WTC11 (cell line): Measurements from ENCODE around the gene ZBTB32.

Experiments used
- AFF4 ChIP-seq: sonication (generic); formaldehyde crosslinking; IDR thresholded peaks from 2 replicates; pipeline ENCODE4 v1.8.1; 2023; ENCODE audit warnings: mild to moderate bottlenecking, missing genetic modification reagents, borderline replicate concordance
- CTCF ChIP-seq: fragments of 200-600 bp; IDR thresholded peaks from 2 replicates; pipeline ENCODE4 v1.8.0; 2022; ENCODE audit warnings: antibody characterized with exemption
- ELF4 ChIP-seq: sonication (generic); formaldehyde crosslinking; IDR thresholded peaks from 2 replicates; pipeline ENCODE4 v1.8.1; 2022; ENCODE audit warnings: low read depth, mild to moderate bottlenecking, moderate library complexity, missing genetic modification reagents
- GRHL2 ChIP-seq: fragments of 250-450 bp; sonication (Bioruptor Pico); IDR thresholded peaks from 2 replicates; pipeline ENCODE4 v1.8.0; 2022; ENCODE audit warnings: mild to moderate bottlenecking, moderate library complexity; ENCODE audit not compliant: insufficient replicate concordance, severe bottlenecking
- JUN ChIP-seq: sonication (generic); formaldehyde crosslinking; IDR thresholded peaks from 2 replicates; pipeline ENCODE4 v1.8.0; 2023; ENCODE audit warnings: mild to moderate bottlenecking, missing genetic modification reagents
- USF1 ChIP-seq: sonication (generic); formaldehyde crosslinking; IDR thresholded peaks from 2 replicates; pipeline ENCODE4 v1.8.0; 2022; ENCODE audit warnings: mild to moderate bottlenecking, missing genetic modification reagents
- USF2 ChIP-seq: sonication (generic); formaldehyde crosslinking; IDR thresholded peaks from 2 replicates; pipeline ENCODE4 v1.8.1; 2023; ENCODE audit warnings: mild to moderate bottlenecking, missing genetic modification reagents, moderate library complexity
- ZNF232 ChIP-seq: sonication (generic); formaldehyde crosslinking; IDR thresholded peaks from 2 replicates; pipeline ENCODE4 v1.8.0; 2022; ENCODE audit warnings: mild to moderate bottlenecking, missing genetic modification reagents

GRCh38 chr19:35725216-35725861 lies 21.0 kb downstream of the ZBTB32 start:
- TF ChIP-seq CTCF (no peak), AFF4 (CRISPR knock-in tag) (no peak), ELF4 (CRISPR knock-in tag) (no peak), JUN (no peak), GRHL2 (CRISPR knock-in tag) (no peak), USF2 (CRISPR knock-in tag) (no peak), ZNF232 (CRISPR knock-in tag) (no peak), USF1 (no peak)
